ENCODE data around the gene MASTL. TPM values are rescaled to one million over a fixed set of nuclear protein-coding genes. Genes with fewer than 3 reads are reported as not detected.

MASTL gene
- polyA plus RNA-seq, 1 donor: 7.2 TPM

DNA sequence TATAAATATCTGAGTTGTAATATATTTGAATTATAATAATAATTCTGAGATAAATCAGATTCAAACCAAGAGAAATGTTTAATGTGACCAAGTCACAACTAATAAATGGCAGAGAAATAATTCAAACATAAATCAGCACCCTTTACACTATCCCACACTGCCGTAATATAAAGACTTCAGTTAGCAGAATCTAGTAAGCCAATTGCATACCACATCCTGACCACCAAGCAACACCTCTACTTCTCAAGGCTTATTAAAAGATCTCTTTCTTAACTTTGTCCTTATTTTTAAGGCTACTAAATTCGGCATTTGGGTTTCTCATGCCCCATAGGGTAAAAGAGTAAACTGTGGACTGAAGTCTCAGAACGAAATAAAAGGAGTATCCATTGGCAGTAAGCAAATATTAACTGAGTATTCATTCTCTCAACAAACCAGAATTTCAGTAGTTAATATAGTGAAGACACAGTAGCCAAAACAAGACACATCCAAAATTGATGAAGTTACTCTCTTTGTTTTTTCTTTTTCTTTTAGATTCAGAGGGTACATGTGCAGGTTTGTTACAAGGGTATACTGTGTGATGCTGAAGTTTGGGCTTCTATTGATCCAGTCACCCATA is 70.6 kb downstream of the MASTL start:
- no peak for DNase-seq

DNA sequence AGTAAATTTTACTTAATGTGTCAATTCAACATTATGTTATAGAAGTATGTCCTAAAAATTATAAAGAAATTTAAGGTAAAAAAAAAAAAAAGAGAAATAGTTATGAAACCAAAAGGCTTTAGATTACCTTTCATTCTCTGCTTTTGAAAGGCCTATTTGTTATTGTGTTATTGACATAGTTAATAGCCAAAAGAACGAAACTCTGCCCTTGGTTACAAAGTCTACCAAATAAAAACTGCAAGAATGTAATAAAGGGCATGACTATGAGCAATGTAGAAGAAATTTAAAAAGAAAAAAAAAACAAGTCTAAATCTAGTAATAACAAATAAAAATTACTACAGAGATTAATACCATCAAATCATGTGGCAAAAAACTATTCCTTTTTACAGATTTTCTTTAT is 74.9 kb downstream of the MASTL start:
- DNase-seq: no peak

DNA sequence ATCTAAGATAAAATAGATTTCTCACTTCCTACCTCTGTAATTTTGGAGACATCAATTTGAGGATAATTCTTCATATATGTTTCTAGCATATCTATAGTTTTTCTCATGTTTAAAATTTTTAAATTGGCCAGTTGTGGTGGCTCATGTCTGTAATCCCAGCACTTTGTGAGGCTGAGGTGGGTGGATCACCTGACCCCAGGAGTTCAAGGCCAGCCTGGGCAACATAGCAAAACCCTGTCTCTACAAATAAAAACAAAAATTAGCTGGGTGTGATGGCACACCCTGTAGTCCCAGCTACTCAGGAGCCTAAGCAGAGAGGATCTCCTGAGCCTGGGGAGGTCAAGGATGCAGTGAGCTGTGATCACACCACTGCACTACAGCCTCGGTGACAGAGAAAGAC is 80.6 kb downstream of the MASTL start:
- DNase-seq: no peak

Other genes starting within 250 kb of the MASTL start
- 12.3 TPM for gene ANKRD26, start 54.9 kb upstream of the MASTL start, polyA plus RNA-seq (ENCODE audit: insufficient read length)
- gene YME1L1, start 968 bp upstream of the MASTL start, polyA plus RNA-seq (ENCODE audit: insufficient read length): 81.0 TPM
- gene ACBD5, start 85.4 kb downstream of the MASTL start, polyA plus RNA-seq (ENCODE audit: insufficient read length): 23.8 TPM

Measured in hindlimb muscle (tissue), 1 donor.